PC-9 (cell line): ENCODE data around the gene WRAP73. TPM values are rescaled to one million over a fixed set of nuclear protein-coding genes. Genes with fewer than 3 reads are reported as not detected.

Source experiments
- BruUV-seq: library from RNA; stranded (reverse); fragments of 400-500 nt; replicated peaks from 2 replicates; lab custom pipeline; 2021; lab: Mats Ljungman, UMichigan
- CTCF ChIA-PET: fragments of 300-600 bp; sonication (Branson Sonifier 250); formaldehyde crosslinking; loops from one replicate; lab custom pipeline; 2022; ENCODE audit warnings: antibody characterized with exemption; lab: Charles Lee
- POLR2A ChIA-PET: fragments of 300-600 bp; sonication (Branson Sonifier 250); formaldehyde crosslinking; loops from one replicate; lab custom pipeline; 2022; ENCODE audit warnings: antibody characterized with exemption; ENCODE audit not compliant: unreplicated experiment; lab: Charles Lee
- DNase-seq, 2 experiments: peaks; one replicate each; pipeline versions ENCODE4 v3.0.0 to v3.0.0-alpha.2; 2015 to 2022; ENCODE audit warnings: mixed read lengths in 1 of 2
- H2AFZ ChIP-seq: fragments of 200-600 bp; sonication (generic); 2 replicates; pipeline ENCODE4 v1.8.1; 2017; ENCODE audit warnings: antibody characterized with exemption
- H3F3A ChIP-seq: fragments of 200-600 bp; sonication (generic); 2 replicates; pipeline ENCODE4 v1.8.1; 2017; ENCODE audit warnings: antibody characterized with exemption, mild to moderate bottlenecking, low read depth; ENCODE audit not compliant: insufficient read depth
- H3K27ac ChIP-seq: fragments of 200-600 bp; sonication (generic); 2 replicates; pipeline ENCODE4 v1.6.1; 2016; ENCODE audit warnings: mixed run types
- H3K27me3 ChIP-seq: fragments of 200-600 bp; sonication (generic); 2 replicates; pipeline ENCODE4 v1.6.1; 2016; ENCODE audit warnings: low read depth, mixed run types; ENCODE audit not compliant: insufficient read depth
- H3K36me3 ChIP-seq: fragments of 200-600 bp; sonication (generic); 2 replicates; pipeline ENCODE4 v1.6.1; 2016; ENCODE audit warnings: low read depth, mixed run types
- H3K4me1 ChIP-seq: fragments of 200-600 bp; sonication (generic); replicated peaks from 2 replicates; pipeline ENCODE4 v1.6.1; 2016; ENCODE audit warnings: mixed run types; ENCODE audit not compliant: insufficient read depth
- H3K4me2 ChIP-seq: fragments of 200-600 bp; sonication (generic); 2 replicates; pipeline ENCODE4 v1.6.1; 2017; ENCODE audit warnings: mixed run types
- H3K4me3 ChIP-seq: fragments of 200-600 bp; sonication (generic); 2 replicates; pipeline ENCODE4 v1.6.1; 2016; ENCODE audit warnings: mixed run types
- H3K79me2 ChIP-seq: fragments of 200-600 bp; sonication (generic); 2 replicates; pipeline ENCODE4 v1.6.1; 2017; ENCODE audit warnings: low read depth, mixed run types
- H3K9me2 ChIP-seq: fragments of 200-600 bp; sonication (generic); 2 replicates; pipeline ENCODE4 v1.8.1; 2017; ENCODE audit warnings: mild to moderate bottlenecking; ENCODE audit not compliant: insufficient read depth
- H3K9me3 ChIP-seq: fragments of 200-600 bp; sonication (generic); 2 replicates; pipeline ENCODE4 v1.8.1; 2016; ENCODE audit warnings: low read depth; ENCODE audit not compliant: insufficient read depth
- H4K20me1 ChIP-seq: fragments of 200-600 bp; sonication (generic); 2 replicates; pipeline ENCODE4 v1.8.1; 2017; ENCODE audit not compliant: insufficient read depth
- CTCF ChIP-seq: fragments of 200-600 bp; sonication (generic); conservative IDR thresholded peaks from 2 replicates; pipeline ENCODE4 v1.6.1; 2017; ENCODE audit warnings: mixed run types, antibody characterized with exemption, mild to moderate bottlenecking, moderate library complexity
- EZH2 ChIP-seq: fragments of 200-600 bp; sonication (generic); IDR thresholded peaks from 2 replicates; pipeline ENCODE4 v1.8.0; 2017; ENCODE audit warnings: antibody characterized with exemption, low read depth
- intact Hi-C: fragments of 100-400 bp; cut with micrococcal nuclease; formaldehyde crosslinking; loops from one replicate; pipeline ENCODE4 v1.10.0; 2022; ENCODE audit not compliant: unreplicated experiment
- total RNA-seq: library from RNA; stranded (reverse); gene quantifications from 2 replicates; pipeline ENCODE4 v1.2.3, GENCODE V29; 2021

WRAP73 gene
- total RNA-seq, 1 experiment from 2014 or later: 25.5 TPM

GRCh38 chr1:3636080-3636479 lies 13.8 kb downstream of the WRAP73 start:
- CTCF ChIA-PET: no interaction called here
- no peaks in the 10 kb centered on the region for H3K36me3 ChIP-seq
- TF ChIP-seq CTCF (no peak), EZH2 (no peak)

GRCh38 chr1:3634059-3634800 lies 15.7 kb downstream of the WRAP73 start:
- no peak for DNase-seq
- ChIA-PET CTCF (no interaction called here), POLR2A (no interaction called here)
- H3F3A ChIP-seq: 0 out of 2 replicates have a peak, but pooled peaks cover 5% of the 10 kb centered on the region
- no peak overlapping the region for H3K27ac ChIP-seq
- H3K4me3 ChIP-seq: no peak overlapping the region
- no peaks in the 10 kb centered on the region for H3K36me3 ChIP-seq
- TF ChIP-seq CTCF (no peak), EZH2 (no peak)
- no peaks in the 10 kb centered on the region for H3K9me2 ChIP-seq
- H2AFZ ChIP-seq: no peak overlapping the region
- H3K4me2 ChIP-seq: no peak overlapping the region
- intact Hi-C loops: no loop called here
- H3K27me3 ChIP-seq: no peaks in the 10 kb centered on the region
- no TSS peak for BruUV-seq
- H3K4me1 ChIP-seq: no peaks in the 10 kb centered on the region; the same call in 1 of the 2 replicates
- H3K9me3 ChIP-seq: no peaks in the 10 kb centered on the region
- H4K20me1 ChIP-seq: peaks cover 3% of the 10 kb centered on the region; the same call in 1 of the 2 replicates
- H3K79me2 ChIP-seq: no peaks in the 10 kb centered on the region

More at GRCh38 chr1:3636080-3636479, 13.8 kb downstream of the WRAP73 start:
- Histone ChIP-seq H3K27me3 (no peaks in the 10 kb centered on the region), H2AFZ (no peak overlapping the region), H3K9me3 (no peaks in the 10 kb centered on the region), H3K4me1 (no peaks in the 10 kb centered on the region; the same call in 1 of the 2 replicates), H3K27ac (no peak overlapping the region), H4K20me1 (no peaks in the 10 kb centered on the region), H3K4me3 (no peak overlapping the region), H3K4me2 (no peak overlapping the region), H3K79me2 (no peaks in the 10 kb centered on the region), H3F3A (0 out of 2 replicates have a peak, but pooled peaks cover 5% of the 10 kb centered on the region), H3K9me2 (no peaks in the 10 kb centered on the region)
- intact Hi-C loops: no loop called here
- POLR2A ChIA-PET: no interaction called here
- no TSS peak for BruUV-seq
- DNase-seq: no peak

GRCh38 chr1:3633344-3634058 lies 16.4 kb downstream of the WRAP73 start:
- 0 out of 2 replicates have a peak, but pooled peaks cover 5% of the 10 kb centered on the region for H3F3A ChIP-seq
- H3K4me2 ChIP-seq: no peak overlapping the region
- TF ChIP-seq EZH2 (no peak), CTCF (no peak)
- intact Hi-C loops: no loop called here
- ChIA-PET CTCF (no interaction called here), POLR2A (no interaction called here)
- H3K9me3 ChIP-seq: no peaks in the 10 kb centered on the region
- H3K27ac ChIP-seq: no peak overlapping the region
- no TSS peak for BruUV-seq
- H3K36me3 ChIP-seq: no peaks in the 10 kb centered on the region
- DNase-seq: no peak
- no peak overlapping the region for H2AFZ ChIP-seq
- H3K9me2 ChIP-seq: no peaks in the 10 kb centered on the region
- no peaks in the 10 kb centered on the region; the same call in 1 of the 2 replicates for H3K4me1 ChIP-seq
- no peaks in the 10 kb centered on the region for H3K27me3 ChIP-seq
- no peaks in the 10 kb centered on the region for H3K79me2 ChIP-seq
- H3K4me3 ChIP-seq: no peak overlapping the region
- peaks cover 3% of the 10 kb centered on the region; the same call in 1 of the 2 replicates for H4K20me1 ChIP-seq
